Activated B cell treated with CpG ODN at 0.5 μM for 24 hours (primary cell): Measurements from ENCODE around the gene CEP295NL. TPM values are rescaled to one million over a fixed set of nuclear protein-coding genes. Genes with fewer than 3 reads are reported as not detected.
A peak's percentile ranks its signal among the peaks of the same experiment; 100 is the strongest.

Experiments used
- ATAC-seq: fragments of 200-7000 bp; cut with Tn5 transposase; one replicate; pipeline ENCODE4 v1.10.0; 2021; ENCODE audit warnings: low read depth, mild to moderate bottlenecking, moderate library complexity
- CTCF ChIA-PET: fragments of 350-600 bp; sonication (Branson Sonifier 250); formaldehyde crosslinking; loops from one replicate; lab custom pipeline; 2021; ENCODE audit warnings: antibody characterized with exemption; lab: Charles Lee
- POLR2A ChIA-PET: fragments of 350-600 bp; sonication (Branson Sonifier 250); formaldehyde crosslinking; loops from one replicate; lab custom pipeline; 2021; ENCODE audit warnings: antibody characterized with exemption; lab: Charles Lee
- DNase-seq: peaks from one replicate; pipeline ENCODE4 v3.0.0; 2022
- H3K27ac Mint-ChIP-seq: one replicate; pipeline ENCODE4 v1.8.0; 2020; ENCODE audit warnings: mixed read lengths
- H3K27me3 Mint-ChIP-seq: one replicate; pipeline ENCODE4 v1.8.0; 2021; ENCODE audit warnings: mixed read lengths
- H3K36me3 Mint-ChIP-seq: one replicate; pipeline ENCODE4 v1.8.0; 2021; ENCODE audit warnings: low read depth, mixed read lengths
- H3K4me1 Mint-ChIP-seq: one replicate; pipeline ENCODE4 v1.8.0; 2021; ENCODE audit warnings: mixed read lengths
- H3K4me3 Mint-ChIP-seq: one replicate; pipeline ENCODE4 v1.8.0; 2020; ENCODE audit warnings: mild to moderate bottlenecking, mixed read lengths
- H3K9me3 Mint-ChIP-seq: one replicate; pipeline ENCODE4 v1.8.0; 2020; ENCODE audit warnings: mixed read lengths
- intact Hi-C: fragments of 100-400 bp; cut with micrococcal nuclease; formaldehyde crosslinking; loops from one replicate; pipeline ENCODE4 v1.15.1; 2024
- total RNA-seq: library from RNA; stranded (reverse); gene quantifications from 2 replicates; pipeline ENCODE4 v1.2.3, GENCODE V29; 2022
- TF ChIP-seq, protein P1 (sequence below): fragments of 200-600 bp; IDR thresholded peaks from one replicate; pipeline ENCODE4 v1.8.0; 2022; ENCODE audit warnings: antibody characterized with exemption, mild to moderate bottlenecking

Gene CEP295NL
- total RNA-seq, 1 donor from 2014 or later, result 0.55 TPM

DNA sequence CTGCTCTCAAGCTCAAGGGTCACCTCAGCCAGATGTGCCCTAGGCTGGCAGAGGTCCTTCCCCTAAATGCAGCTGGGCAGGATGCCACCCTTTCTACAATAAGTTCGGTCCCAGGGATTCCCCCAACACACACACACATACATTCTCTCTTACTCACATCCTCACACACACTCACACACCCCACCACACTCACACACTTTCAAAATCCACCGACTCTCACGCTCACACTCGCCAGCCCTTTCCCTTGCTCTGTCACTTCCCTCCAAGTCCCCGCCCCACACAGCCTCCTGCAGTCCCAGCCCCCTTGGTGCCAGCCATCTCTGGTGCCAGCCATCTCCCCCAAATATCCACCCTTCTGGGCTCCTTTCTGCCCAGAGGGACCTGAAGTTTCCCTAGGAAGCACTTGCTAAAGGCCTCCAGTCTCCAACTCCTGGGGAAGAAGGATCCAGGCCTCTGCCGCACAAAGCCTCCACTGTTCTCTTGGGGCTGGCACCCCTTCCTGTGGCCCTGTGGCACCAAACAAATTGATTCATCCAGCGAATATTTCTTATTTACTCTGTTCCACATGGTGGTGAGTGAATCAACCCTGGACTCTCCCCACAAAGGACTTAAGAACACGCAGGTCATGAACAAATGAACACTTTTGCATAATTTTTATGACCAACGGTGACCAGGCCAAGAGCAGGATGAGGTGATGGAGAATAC, 58.5 kb downstream of the CEP295NL start:
- no peak for ATAC-seq
- Mint-ChIP-seq H3K27ac (peak overlapping the region; percentile 27), H3K4me3 (no peak overlapping the region), H3K9me3 (no peaks in the 10 kb centered on the region), H3K27me3 (no peaks in the 10 kb centered on the region), H3K4me1 (peaks cover 22% of the 10 kb centered on the region), H3K36me3 (peaks cover 5% of the 10 kb centered on the region)
- no peak for DNase-seq
- ChIA-PET POLR2A (no interaction called here), CTCF (interaction anchor here (0.9 kb wide), 1 partner anchor 21 kb away, joined by 3 read pairs; no protein-coding TSS in a partner anchor)
- TF ChIP-seq, protein P1, sequence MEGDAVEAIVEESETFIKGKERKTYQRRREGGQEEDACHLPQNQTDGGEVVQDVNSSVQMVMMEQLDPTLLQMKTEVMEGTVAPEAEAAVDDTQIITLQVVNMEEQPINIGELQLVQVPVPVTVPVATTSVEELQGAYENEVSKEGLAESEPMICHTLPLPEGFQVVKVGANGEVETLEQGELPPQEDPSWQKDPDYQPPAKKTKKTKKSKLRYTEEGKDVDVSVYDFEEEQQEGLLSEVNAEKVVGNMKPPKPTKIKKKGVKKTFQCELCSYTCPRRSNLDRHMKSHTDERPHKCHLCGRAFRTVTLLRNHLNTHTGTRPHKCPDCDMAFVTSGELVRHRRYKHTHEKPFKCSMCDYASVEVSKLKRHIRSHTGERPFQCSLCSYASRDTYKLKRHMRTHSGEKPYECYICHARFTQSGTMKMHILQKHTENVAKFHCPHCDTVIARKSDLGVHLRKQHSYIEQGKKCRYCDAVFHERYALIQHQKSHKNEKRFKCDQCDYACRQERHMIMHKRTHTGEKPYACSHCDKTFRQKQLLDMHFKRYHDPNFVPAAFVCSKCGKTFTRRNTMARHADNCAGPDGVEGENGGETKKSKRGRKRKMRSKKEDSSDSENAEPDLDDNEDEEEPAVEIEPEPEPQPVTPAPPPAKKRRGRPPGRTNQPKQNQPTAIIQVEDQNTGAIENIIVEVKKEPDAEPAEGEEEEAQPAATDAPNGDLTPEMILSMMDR, result no peak
- intact Hi-C loops, result loop anchor here (5.0 kb wide), 2 partner anchors 137 to 397 kb away; no protein-coding TSS in a partner anchor

GRCh38 chr17:78842881-78843565, 60.0 kb downstream of the CEP295NL start:
- H3K9me3 Mint-ChIP-seq, result no peaks in the 10 kb centered on the region
- H3K4me3 Mint-ChIP-seq, result no peak overlapping the region
- intact Hi-C loops, result loop anchor here (1.0 to 5.0 kb wide), 3 partner anchors 136 to 396 kb away; no protein-coding TSS in a partner anchor
- DNase-seq (peak; percentile 27), ATAC-seq (no peak)
- TF ChIP-seq, protein P1, result no peak
- H3K27me3 Mint-ChIP-seq, result no peaks in the 10 kb centered on the region
- H3K36me3 Mint-ChIP-seq, result peaks cover 12% of the 10 kb centered on the region
- CTCF ChIA-PET, result interaction anchor here (0.9 to 1.7 kb wide), 2 partner anchors 23 to 346 kb away, joined by 3 to 7 read pairs; no protein-coding TSS in a partner anchor
- POLR2A ChIA-PET, result no interaction called here
- H3K4me1 Mint-ChIP-seq, result peaks cover 34% of the 10 kb centered on the region
- H3K27ac Mint-ChIP-seq, result no peak overlapping the region

GRCh38 chr17:78840780-78841611, 62.0 kb downstream of the CEP295NL start, which contains the start of gene USP36:
USP36 (minus strand) TSS chr17:78840814; CDS start chr17:78836363, 4,451 bp downstream.
- peak; percentile 85 for ATAC-seq
- peak; percentile 99 for DNase-seq
- Mint-ChIP-seq H3K36me3 (peaks cover 30% of the 10 kb centered on the region), H3K4me1 (peaks cover 42% of the 10 kb centered on the region), H3K4me3 (peak within 1 kb of the TSS; percentile 93), H3K27ac (peak within 1 kb of the TSS; percentile 94), H3K9me3 (no peaks in the 10 kb centered on the region), H3K27me3 (no peaks in the 10 kb centered on the region)
- CTCF ChIA-PET, result interaction anchor here (1.0 kb wide), 2 partner anchors 25 to 130 kb away, joined by 3 to 5 read pairs; no protein-coding TSS in a partner anchor
- POLR2A ChIA-PET, result interaction anchor here (0.6 to 1.2 kb wide), 9 partner anchors 48 to 883 kb away, joined by 3 to 8 read pairs (median 4); partner anchors contain the start of gene TNRC6C
- intact Hi-C loops, result loop anchor here (1.0 to 5.0 kb wide), 9 partner anchors 48 to 1752 kb away; partner anchors contain the start of genes CYTH1, SEC14L1 and SOCS3
- TF ChIP-seq, protein P1, result no peak

Other genes starting within 250 kb of the CEP295NL start
- 368 and 391 TPM in 2 replicates for gene CYTH1, start 120.9 kb downstream of the CEP295NL start, total RNA-seq
- gene USP36, start 62.4 kb downstream of the CEP295NL start, total RNA-seq, result 93.8 and 107 TPM in 2 replicates
- 3.5 and 4.2 TPM in 2 replicates for gene TIMP2, start 22.2 kb upstream of the CEP295NL start, total RNA-seq
- 1.3 and 3.5 TPM in 2 replicates for gene LGALS3BP, start 76.7 kb upstream of the CEP295NL start, total RNA-seq
- 39.3 and 44.6 TPM in 2 replicates for gene CANT1, start 106.6 kb upstream of the CEP295NL start, total RNA-seq
- gene C1QTNF1, start 121.0 kb upstream of the CEP295NL start, total RNA-seq, result not detected in 2 replicates
- 55.0 and 60.1 TPM in 2 replicates for gene ENGASE, start 171.6 kb upstream of the CEP295NL start, total RNA-seq